CD4-positive, alpha-beta T cell treated with Interleukin-6 for 4 hours (primary cell): ENCODE measurements around the gene FMO5.
"Not testable (repeated sequence)": the region's sequence is repeated elsewhere in the genome, so short reads cannot be mapped to it uniquely, and the experiment has no call there.

Experiments
- DNase-seq: peaks from one replicate; pipeline ENCODE4 v3.0.0-alpha.2; 2020; ENCODE audit warnings: mixed read lengths

Gene FMO5

GRCh38 chr1:147238925-147239820 lies 14.0 kb upstream of the FMO5 start:
- no peak for DNase-seq

DNA sequence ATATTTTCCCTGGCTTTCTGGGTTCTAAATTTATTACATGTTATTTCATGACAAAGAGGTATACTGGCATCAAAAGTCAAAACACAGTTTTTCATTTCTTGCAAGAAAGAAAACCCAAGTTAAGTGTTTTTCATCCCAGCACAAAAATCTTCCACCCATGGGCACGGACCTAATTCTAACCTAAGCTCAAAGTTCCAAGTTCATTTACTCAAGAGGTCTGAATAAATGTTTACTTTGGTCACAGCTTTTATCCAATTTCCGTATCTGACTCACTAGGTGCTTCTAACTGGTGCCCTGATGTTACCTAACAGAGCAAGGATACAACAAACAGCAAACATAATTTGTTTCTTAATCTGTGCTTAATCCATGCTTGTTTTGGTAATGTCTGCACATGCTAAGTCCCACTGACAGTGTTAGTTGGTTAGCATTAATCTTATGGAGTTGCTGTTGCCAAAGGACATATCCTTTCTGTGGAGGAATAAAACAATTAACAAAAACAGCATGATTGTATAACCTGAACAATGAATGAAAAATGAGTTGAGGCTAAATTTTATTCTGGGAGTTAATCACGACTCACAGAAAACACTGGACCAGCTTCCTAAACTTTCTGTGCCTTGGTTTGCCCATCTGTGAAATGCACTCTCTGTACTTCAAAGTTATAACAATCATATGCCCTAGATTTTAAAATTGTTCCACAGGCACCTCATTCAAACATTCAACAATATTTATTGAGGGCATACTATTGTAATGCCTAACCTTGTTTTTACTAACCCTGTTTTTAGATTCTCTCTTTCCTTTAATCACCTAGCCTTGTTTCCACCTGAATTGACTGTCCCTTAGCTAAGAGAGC lies 13.1 kb upstream of the FMO5 start:
- no peak for DNase-seq

- no peak for DNase-seq
These were observed 12.0 kb upstream of the FMO5 start for GRCh38 chr1:147236959-147237791.

DNA sequence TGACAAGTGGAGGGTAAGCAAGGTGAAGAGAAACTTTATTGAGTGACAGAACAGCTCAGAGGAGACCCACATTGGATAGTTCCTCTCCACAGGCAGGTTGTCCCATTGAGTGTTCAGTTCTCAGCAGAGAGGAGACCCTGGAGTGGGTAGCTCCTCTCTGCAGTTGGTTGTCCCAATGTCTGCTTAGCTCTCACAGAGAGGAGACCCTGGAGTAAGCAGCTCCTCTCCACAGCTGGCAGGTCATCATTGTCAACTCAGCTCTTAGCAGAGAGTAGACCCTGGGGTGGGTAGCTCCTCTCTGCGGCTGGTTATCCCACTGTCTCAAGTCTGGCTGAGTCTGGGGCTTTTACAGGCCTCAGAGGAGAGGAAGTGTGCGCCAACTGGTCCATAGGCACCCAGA lies 11.3 kb upstream of the FMO5 start:
- no peak for DNase-seq

DNA sequence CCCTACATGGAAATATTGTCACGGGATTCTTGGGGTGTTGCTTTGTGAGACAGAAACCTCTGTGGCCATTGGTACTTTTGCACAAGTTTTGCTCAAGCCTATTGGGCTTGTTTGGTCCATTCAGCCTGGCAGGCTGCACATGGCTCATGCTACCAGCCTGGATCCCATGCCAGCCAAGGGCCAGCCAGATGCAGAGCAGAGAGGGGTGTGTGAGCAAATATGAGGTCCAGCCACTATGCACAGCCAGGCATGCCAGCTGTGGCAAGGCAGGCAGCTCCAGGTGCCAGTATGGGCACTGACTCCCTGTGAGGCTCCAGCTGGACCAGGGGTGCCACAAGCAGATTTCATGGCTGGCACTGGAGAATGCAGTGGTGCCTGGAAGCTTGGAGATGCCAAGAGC lies 10.7 kb upstream of the FMO5 start:
- DNase-seq, result no peak

GRCh38 chr1:147233903-147234302 lies 8.8 kb upstream of the FMO5 start:
- not testable (repeated sequence) for DNase-seq

DNA sequence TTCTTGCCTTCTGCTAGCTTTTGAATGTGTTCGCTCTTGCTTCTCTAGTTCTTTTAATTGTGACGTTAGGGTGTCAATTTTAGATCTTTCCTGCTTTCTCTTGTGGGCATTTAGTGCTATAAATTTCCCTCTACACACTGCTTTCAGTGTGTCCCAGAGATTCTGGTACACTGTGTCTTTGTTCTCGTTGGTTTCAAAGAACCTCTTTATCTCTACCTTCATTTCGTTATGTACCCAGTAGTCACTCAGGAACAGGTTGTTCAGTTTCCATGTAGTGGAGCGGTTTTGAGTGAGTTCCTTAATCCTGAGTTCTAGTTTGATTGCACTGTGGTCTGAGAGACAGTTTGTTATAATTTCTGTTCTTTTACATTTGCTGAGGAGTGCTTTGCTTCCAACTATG lies 5.9 kb upstream of the FMO5 start:
- not testable (repeated sequence) for DNase-seq

DNA sequence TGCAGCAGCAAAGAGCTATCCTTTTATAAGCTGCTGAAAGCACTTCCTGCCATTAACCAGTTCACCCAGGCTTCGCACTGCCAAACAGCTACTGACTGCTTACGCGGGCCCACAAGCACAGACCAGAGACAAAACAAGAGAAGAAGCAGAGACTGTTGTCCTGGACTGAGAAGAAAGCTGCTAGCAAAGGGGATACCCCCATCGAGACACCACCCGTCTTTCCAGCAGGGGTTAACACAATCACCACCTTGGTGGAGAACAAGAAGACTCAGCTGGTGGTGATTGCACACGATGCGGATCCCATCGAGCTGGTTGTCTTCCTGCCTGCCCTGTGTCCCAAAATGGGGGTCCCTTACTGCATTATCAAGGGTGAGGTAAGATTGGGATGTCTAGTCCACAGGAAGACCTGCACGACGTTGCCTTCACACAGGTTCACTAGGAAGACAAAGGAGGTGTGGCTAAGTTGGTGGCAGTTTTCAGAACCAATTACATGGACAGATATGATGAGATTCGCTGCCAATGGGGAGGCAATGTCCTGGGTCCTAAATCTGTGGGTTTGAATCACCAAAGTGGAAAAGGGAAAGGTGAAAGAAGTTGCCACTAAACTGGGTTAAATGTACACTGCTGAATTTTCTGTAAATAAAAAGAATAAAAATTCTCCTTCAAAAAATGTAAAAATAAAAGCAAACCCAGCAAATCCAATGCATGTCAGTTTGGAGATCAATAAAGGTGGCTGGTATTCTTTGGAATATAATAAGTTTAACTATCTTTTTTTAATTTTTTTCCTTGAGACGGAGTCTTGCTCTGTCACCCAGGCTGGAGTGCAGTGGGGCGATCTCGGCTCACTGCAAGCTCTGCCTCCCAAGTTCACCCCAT lies 1.2 kb downstream of the FMO5 start:
- DNase-seq, result no peak

GRCh38 chr1:147218606-147219005 lies 6.5 kb downstream of the FMO5 start:
- no peak for DNase-seq

- DNase-seq, result no peak
These were observed 8.0 kb downstream of the FMO5 start for GRCh38 chr1:147217141-147217540.

DNA sequence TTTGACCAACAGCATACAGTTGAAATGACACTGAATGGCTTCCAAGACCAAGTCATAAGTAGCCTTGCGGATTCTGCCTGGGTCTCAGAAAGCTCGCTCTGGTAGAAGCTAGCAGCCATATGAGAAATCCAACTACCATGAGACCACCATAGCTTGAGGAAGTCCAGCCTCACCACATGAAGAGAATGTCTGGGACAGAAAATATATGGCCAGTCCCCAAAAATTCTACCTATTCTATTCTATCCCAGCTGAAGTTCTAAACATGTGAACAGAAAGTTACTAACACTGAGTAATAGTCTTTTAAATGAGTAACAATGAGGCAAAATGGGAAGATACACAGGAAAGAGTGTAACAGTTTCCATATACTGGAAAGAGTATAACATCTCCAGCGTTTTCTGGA lies 9.0 kb downstream of the FMO5 start:
- no peak for DNase-seq

DNA sequence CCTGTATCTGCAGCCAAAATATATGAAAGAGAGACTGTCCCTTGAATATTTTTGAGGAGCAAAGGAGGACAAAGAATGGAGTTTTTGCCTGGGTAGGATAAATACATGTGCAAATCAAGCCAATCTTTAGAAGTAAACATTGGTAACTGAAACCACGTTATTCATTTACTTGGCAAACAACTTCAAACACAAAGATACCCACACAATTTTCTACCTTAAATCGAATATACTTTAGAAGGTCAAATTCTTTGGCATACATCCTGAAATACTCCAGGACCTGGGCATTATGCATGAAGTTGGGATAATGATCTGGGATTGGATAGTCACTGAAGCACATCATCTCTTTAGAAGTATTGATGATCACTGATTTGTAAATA lies 9.6 kb downstream of the FMO5 start:
- no peak for DNase-seq

DNA sequence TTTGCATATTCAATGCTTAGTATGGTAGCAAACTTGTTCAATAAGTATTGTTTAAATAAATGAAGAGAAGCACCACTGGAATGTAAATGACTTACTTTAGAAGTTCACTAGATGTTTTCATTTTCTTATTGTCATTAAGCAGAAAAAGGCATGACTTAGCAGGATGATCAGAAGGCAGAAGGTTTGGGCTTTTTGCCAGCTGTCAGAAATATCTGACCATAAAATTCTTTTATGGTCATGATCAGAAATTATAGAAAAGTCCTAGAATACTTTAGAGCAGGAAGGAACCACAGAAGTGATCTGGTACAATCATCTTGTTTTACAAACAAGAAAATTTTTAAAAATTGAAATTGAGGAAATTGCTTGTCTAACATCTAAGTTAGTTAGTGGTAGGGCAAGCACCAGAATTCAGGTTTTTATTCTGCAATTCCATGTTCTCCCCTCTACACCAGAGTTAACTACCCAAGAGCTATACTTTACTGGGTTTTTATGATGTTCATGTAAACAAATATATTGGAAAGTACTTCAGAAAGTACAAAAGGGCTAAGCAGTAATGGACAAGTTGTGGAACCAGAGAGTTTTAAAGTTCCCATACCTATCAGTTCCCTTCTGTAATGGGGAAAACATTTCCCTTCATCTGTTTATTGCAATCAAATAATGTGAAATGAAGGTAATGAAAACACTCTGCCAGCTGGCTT lies 10.1 kb downstream of the FMO5 start:
- DNase-seq, result no peak

GRCh38 chr1:147214325-147214724 lies 10.8 kb downstream of the FMO5 start:
- DNase-seq, result no peak

GRCh38 chr1:147213271-147213670 lies 11.9 kb downstream of the FMO5 start:
- DNase-seq, result no peak

GRCh38 chr1:147211577-147211976 lies 13.6 kb downstream of the FMO5 start:
- no peak for DNase-seq

DNA sequence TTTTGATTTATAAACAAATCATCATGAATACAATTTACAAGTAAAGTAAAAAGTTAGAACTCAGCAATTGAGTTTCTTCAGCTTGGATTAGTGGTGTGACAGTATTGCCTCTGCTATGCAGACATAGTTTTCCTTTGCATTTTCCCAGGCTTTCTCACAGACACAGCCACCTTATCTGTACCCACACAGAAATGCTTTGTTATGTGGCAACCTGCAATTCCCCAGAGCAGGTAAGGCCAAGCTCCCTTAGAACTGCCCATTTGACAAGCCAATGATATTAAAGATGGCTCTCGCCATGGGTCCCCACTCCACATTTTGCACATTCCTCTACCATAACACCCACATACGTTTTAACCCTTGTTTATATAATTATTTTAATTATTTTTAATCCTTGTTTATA lies 14.2 kb downstream of the FMO5 start:
- DNase-seq, result no peak

DNA sequence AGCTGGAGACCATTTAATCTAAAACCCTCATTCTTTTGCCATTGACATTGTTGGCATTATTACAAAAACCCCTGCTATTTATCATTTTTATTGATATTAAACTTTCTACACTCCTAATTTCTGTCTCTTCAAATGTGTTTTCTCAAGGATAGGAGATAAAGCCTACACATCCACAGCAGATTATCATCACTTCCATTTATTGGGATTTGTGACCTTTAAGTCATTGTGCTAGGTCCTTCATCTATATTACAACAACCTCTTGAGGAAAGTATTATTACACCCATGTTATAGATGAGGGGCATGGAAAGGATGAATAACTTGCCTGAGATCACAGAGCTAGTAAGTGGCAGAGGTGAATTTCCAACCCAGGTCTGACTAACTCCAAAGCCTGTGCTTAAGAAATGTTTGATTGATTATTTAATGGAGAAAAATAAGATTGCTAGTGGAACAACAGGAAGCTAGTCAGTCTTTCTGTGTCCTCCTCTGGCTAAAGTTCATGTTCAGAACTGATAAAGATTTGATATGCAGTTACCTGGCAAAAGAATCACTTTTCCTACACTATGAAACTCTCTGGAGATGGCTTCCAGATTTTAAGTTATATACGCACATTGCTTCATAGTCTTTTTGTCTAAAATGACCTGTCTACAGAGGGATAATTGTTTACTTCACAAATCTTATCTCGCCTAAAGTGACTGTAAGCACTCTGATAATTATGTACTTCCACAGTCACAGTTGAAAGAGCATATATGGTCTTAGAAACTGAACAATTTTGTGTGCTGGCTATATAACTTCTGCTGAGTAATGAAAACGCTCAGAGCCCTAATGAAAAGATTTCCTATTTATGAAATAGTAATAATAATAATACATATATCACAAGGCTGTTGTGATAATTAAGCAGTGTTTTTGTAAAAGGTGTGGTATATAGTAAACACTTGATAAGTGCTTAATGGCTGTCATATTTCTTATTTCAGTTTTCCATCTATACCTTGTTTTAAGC lies 15.0 kb downstream of the FMO5 start:
- DNase-seq, result no peak

DNA sequence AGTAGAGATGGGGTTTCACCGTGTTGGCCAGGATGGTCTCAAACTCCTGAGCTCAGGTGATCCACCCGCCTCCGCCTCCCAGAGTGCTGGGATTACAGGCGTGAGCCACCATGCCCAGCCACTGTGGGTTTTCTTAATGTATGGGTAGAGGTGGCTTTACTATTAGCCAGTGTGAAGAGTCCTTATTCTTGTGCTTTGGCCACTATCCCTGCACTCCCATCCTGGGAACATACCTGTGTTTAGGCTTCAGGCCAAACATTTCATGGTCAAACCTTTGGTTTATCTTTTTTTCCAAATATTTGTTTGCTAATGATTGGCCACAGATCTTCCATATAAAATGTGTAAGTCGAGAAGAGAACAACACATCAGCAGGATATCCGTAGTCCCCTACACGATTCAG lies 16.5 kb downstream of the FMO5 start:
- no peak for DNase-seq

- no peak for DNase-seq
These were observed 17.9 kb downstream of the FMO5 start for GRCh38 chr1:147207192-147207591.
